ENCODE results near the gene MAD1L1.

- TF ChIP-seq GATA3 (IDR thresholded peaks at IDR 0.05; ENCODE audit: low read depth, low read length) (no peak), GATA2 (IDR thresholded peaks at IDR 0.05; ENCODE audit: low read depth, low read length) (no peak)
Observed at GRCh38 chr7:1942243-1942940, 290.4 kb downstream of the MAD1L1 start.
